GM19035 (cell line): Measurements from ENCODE around the gene IL36B.
"Not testable (repeated sequence)": the region's sequence is repeated elsewhere in the genome, so short reads cannot be mapped to it uniquely, and the experiment has no call there.

Experiments used
- ATAC-seq: cut with Tn5 transposase; IDR thresholded peaks from one replicate; pipeline ENCODE4 v1.9.1; 2021; ENCODE audit not compliant: unreplicated experiment

The IL36B gene

GRCh38 chr2:113052396-113052917 lies at the start of gene IL36B:
Gene IL36B (minus strand): TSS chr2:113052867.
- ATAC-seq, result no peak

GRCh38 chr2:113102133-113102532 lies 49.5 kb upstream of the IL36B start:
- no peak for ATAC-seq

GRCh38 chr2:113098532-113098931 lies 45.9 kb upstream of the IL36B start:
- no peak for ATAC-seq

- peak; percentile 53 for ATAC-seq
Observed at GRCh38 chr2:113098041-113098440, 45.4 kb upstream of the IL36B start.

GRCh38 chr2:113096842-113097618 lies 44.4 kb upstream of the IL36B start:
- not testable (repeated sequence) for ATAC-seq

- not testable (repeated sequence) for ATAC-seq
Observed at GRCh38 chr2:113096306-113096705, 43.6 kb upstream of the IL36B start.

GRCh38 chr2:113093613-113093977 lies 40.9 kb upstream of the IL36B start:
- ATAC-seq, result no peak

- no peak for ATAC-seq
Observed at GRCh38 chr2:113092864-113093612, 40.4 kb upstream of the IL36B start.

- ATAC-seq, result no peak
Observed at GRCh38 chr2:113091231-113091896, 38.7 kb upstream of the IL36B start.

GRCh38 chr2:113089916-113090315 lies 37.2 kb upstream of the IL36B start:
- no peak for ATAC-seq

- ATAC-seq, result no peak
Observed at GRCh38 chr2:113088213-113088992, 35.7 kb upstream of the IL36B start.

- no peak for ATAC-seq
Observed at GRCh38 chr2:113085542-113085941, 32.9 kb upstream of the IL36B start.

- ATAC-seq, result no peak
Observed at GRCh38 chr2:113084249-113085000, 31.8 kb upstream of the IL36B start.

GRCh38 chr2:113083296-113083695 lies 30.6 kb upstream of the IL36B start:
- ATAC-seq, result no peak

GRCh38 chr2:113081488-113082210 lies 29.0 kb upstream of the IL36B start:
- no peak for ATAC-seq

- no peak for ATAC-seq
Observed at GRCh38 chr2:113080134-113080533, 27.5 kb upstream of the IL36B start.

- ATAC-seq, result no peak
Observed at GRCh38 chr2:113079131-113079530, 26.5 kb upstream of the IL36B start.

- no peak for ATAC-seq
Observed at GRCh38 chr2:113078350-113078839, 25.7 kb upstream of the IL36B start.

- no peak for ATAC-seq
Observed at GRCh38 chr2:113077921-113078320, 25.3 kb upstream of the IL36B start.
